Endodermal cell (in vitro differentiated cells): ENCODE measurements around the gene RPL29. TPM values are rescaled to one million over a fixed set of nuclear protein-coding genes. Genes with fewer than 3 reads are reported as not detected.

Experiments
- DNase-seq: peaks from one replicate; pipeline ENCODE4 v3.0.0-alpha.2; 2017
- H3K27ac ChIP-seq: 2 replicates; pipeline ENCODE4 v1.5.1; 2013; ENCODE audit warnings: mild to moderate bottlenecking, low read depth, low read length, moderate library complexity
- H3K27me3 ChIP-seq: 2 replicates; pipeline ENCODE4 v1.6.1; 2013; ENCODE audit warnings: mild to moderate bottlenecking, low read length, moderate library complexity; ENCODE audit not compliant: insufficient read depth, control insufficient read depth, poor library complexity, severe bottlenecking
- H3K36me3 ChIP-seq: 2 replicates; pipeline ENCODE4 v1.7.0; 2013; ENCODE audit warnings: mild to moderate bottlenecking, low read length, moderate library complexity; ENCODE audit not compliant: control insufficient read depth, insufficient read depth
- H3K4me1 ChIP-seq: one replicate; pipeline ENCODE4 v1.7.0; 2013; ENCODE audit warnings: low read length; ENCODE audit not compliant: control insufficient read depth, insufficient read depth
- H3K4me3 ChIP-seq: 2 replicates; pipeline ENCODE4 v1.5.1; 2013; ENCODE audit warnings: mild to moderate bottlenecking, low read length, moderate library complexity
- H3K9ac ChIP-seq: 2 replicates; pipeline ENCODE4 v1.6.1; 2013; ENCODE audit warnings: mild to moderate bottlenecking, low read length, moderate library complexity; ENCODE audit not compliant: poor library complexity, severe bottlenecking; ENCODE audit errors: extremely low read depth
- H3K9me3 ChIP-seq: 2 replicates; pipeline ENCODE4 v1.6.1; 2013; ENCODE audit warnings: mild to moderate bottlenecking, low read length, moderate library complexity; ENCODE audit not compliant: control insufficient read depth
- H3K27ac Mint-ChIP-seq: 2 replicates; pipeline ENCODE4 v1.8.0; 2020; ENCODE audit warnings: mixed read lengths
- H3K27me3 Mint-ChIP-seq: 2 replicates; pipeline ENCODE4 v1.8.0; 2021; ENCODE audit warnings: mild to moderate bottlenecking, mixed read lengths; ENCODE audit not compliant: insufficient read depth
- H3K36me3 Mint-ChIP-seq: 2 replicates; pipeline ENCODE4 v1.8.0; 2020; ENCODE audit warnings: low read depth, mixed read lengths
- H3K4me1 Mint-ChIP-seq: 2 replicates; pipeline ENCODE4 v1.8.0; 2020; ENCODE audit warnings: mixed read lengths
- H3K4me3 Mint-ChIP-seq: 2 replicates; pipeline ENCODE4 v1.8.0; 2020; ENCODE audit warnings: mild to moderate bottlenecking, moderate library complexity, mixed read lengths
- H3K9me3 Mint-ChIP-seq: 2 replicates; pipeline ENCODE4 v1.8.0; 2020; ENCODE audit warnings: mild to moderate bottlenecking, mixed read lengths
- WGBS, 2 experiments: methylation state at CpG; one replicate each; pipeline versions ENCODE4 v1.1.5 to v1.1.7; 2013; ENCODE audit warnings: missing lambda C conversion rate in 2 of 2, mixed read lengths in 1 of 2; ENCODE audit not compliant: insufficient coverage in 1 of 2, insufficient read length in 1 of 2; 5-methylcytosine and 5-hydroxymethylcytosine counted together
- total RNA-seq, 2 donors: library from RNA; stranded (reverse); fragmentation: NEBNext Ultra II Directional in 1 of 2; extraction: Animal tissue kit (Norgen Biotek cat#: 25700) in 1 of 2; gene quantifications; 2 replicates in 1 of 2; 3 replicates in 1 of 2; pipeline ENCODE4 v1.2.1, GENCODE V29; 2021
- TF ChIP-seq, protein P1 (sequence below): fragments of 200-600 bp; sonication (generic); conservative IDR thresholded peaks from 2 replicates; pipeline ENCODE4 v1.5.0; 2021; ENCODE audit warnings: antibody characterized with exemption, mild to moderate bottlenecking

RPL29 gene
- total RNA-seq, 2 donors from 2014 or later: 1,325 to 1,600 TPM

DNA sequence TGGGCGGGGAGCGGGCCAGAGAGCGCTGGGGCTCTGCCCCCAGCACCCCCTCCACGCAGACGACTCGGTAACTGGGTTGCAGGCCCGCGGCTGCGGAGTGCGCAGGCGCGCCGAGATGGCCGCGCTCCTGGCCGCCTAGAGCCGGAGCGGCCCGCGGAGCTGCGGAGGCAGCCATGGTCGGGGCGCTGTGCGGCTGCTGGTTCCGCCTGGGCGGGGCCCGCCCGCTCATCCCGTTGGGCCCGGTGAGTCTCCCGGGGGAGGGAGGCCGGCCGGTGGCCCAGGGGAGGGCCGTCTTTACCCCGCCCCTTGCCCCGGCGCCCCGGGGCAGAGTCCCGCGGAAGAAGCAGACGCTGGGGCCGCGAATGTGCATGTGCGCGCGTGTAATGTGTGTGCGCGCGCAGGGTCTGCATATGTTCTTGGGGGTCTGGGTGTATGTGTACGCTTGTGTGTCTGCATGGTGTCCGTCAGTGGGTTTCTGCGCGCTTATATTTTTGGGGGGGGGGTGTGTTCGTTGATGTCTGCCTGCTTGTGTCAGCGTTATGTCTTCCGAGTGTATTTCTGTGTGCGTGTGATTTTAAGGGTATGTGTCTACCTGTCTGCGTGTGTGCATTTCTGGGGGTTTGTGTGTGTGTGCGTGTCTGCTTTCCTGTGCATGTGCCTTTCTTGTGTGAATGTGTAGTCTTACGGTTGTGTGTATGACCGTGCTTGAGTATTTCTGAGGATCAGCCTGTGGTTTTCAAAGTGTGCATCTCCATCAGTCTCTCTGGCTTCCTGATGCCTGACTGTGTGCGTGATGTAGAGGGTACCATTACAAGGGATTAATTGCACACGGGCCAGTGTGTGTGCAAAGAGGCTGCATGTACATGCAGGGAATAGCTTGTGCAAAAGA, 20.5 kb downstream of the RPL29 start, which contains the start of gene ABHD14A:
Gene ABHD14A, plus strand, starts transcription at position 102 of the 889 bp plus-strand sequence. Its CDS starts 72 bp downstream, at position 174.
- Mint-ChIP-seq H3K36me3 (peaks cover 5% of the 10 kb centered on the region), H3K4me1 (peaks cover 22% of the 10 kb centered on the region), H3K9me3 (no peaks in the 10 kb centered on the region), H3K27ac (peak within 1 kb of the TSS; percentile 93), H3K4me3 (peak within 1 kb of the TSS; percentile 80), H3K27me3 (peaks cover 17% of the 10 kb centered on the region)
- H3K9me3 ChIP-seq: no peaks in the 10 kb centered on the region
- H3K4me3 ChIP-seq: peak within 1 kb of the TSS; percentile 83
- H3K27ac ChIP-seq: no peak within 1 kb of the TSS
- no peaks in the 10 kb centered on the region for H3K27me3 ChIP-seq
- peaks cover 16% of the 10 kb centered on the region for H3K4me1 ChIP-seq
- 3 to 9% methylated on average over 22 to 63 of the region's 63 CpGs for WGBS, 2 experiments
- H3K9ac ChIP-seq: peak within 1 kb of the TSS; percentile 59
- H3K36me3 ChIP-seq: no peaks in the 10 kb centered on the region
- TF ChIP-seq, protein P1, sequence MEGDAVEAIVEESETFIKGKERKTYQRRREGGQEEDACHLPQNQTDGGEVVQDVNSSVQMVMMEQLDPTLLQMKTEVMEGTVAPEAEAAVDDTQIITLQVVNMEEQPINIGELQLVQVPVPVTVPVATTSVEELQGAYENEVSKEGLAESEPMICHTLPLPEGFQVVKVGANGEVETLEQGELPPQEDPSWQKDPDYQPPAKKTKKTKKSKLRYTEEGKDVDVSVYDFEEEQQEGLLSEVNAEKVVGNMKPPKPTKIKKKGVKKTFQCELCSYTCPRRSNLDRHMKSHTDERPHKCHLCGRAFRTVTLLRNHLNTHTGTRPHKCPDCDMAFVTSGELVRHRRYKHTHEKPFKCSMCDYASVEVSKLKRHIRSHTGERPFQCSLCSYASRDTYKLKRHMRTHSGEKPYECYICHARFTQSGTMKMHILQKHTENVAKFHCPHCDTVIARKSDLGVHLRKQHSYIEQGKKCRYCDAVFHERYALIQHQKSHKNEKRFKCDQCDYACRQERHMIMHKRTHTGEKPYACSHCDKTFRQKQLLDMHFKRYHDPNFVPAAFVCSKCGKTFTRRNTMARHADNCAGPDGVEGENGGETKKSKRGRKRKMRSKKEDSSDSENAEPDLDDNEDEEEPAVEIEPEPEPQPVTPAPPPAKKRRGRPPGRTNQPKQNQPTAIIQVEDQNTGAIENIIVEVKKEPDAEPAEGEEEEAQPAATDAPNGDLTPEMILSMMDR: no peak
- peak; percentile 87 for DNase-seq

GRCh38 chr3:51974277-51974962, 21.3 kb downstream of the RPL29 start:
- H3K27me3 Mint-ChIP-seq: peaks cover 17% of the 10 kb centered on the region

GRCh38 chr3:51971350-51971749, 24.3 kb downstream of the RPL29 start:
- H3K36me3 ChIP-seq: no peaks in the 10 kb centered on the region
- no peaks in the 10 kb centered on the region for H3K9me3 ChIP-seq
- peak; percentile 50 for DNase-seq
- H3K4me3 Mint-ChIP-seq: no peak overlapping the region
- H3K27me3 ChIP-seq: no peaks in the 10 kb centered on the region
- peaks cover 43% of the 10 kb centered on the region for H3K4me1 Mint-ChIP-seq
- H3K27me3 Mint-ChIP-seq: peaks cover 10% of the 10 kb centered on the region
- H3K9ac ChIP-seq: no peak overlapping the region
- peaks cover 3% of the 10 kb centered on the region for H3K36me3 Mint-ChIP-seq
- TF ChIP-seq, protein P1: no peak
- 93 to 100% methylated on average over 9 to 11 of the region's 11 CpGs for WGBS, 2 experiments
- H3K4me1 ChIP-seq: peaks cover 22% of the 10 kb centered on the region
- H3K27ac ChIP-seq: no peak overlapping the region
- peak overlapping the region; percentile 72 for H3K27ac Mint-ChIP-seq
- no peaks in the 10 kb centered on the region for H3K9me3 Mint-ChIP-seq
- no peak overlapping the region for H3K4me3 ChIP-seq

More at GRCh38 chr3:51974277-51974962, 21.3 kb downstream of the RPL29 start:
- peaks cover 16% of the 10 kb centered on the region for H3K4me1 ChIP-seq
- H3K4me3 ChIP-seq: peak overlapping the region; percentile 81
- TF ChIP-seq, protein P1: peak; percentile 10
- Mint-ChIP-seq H3K4me3 (peak overlapping the region; percentile 80), H3K4me1 (peaks cover 28% of the 10 kb centered on the region), H3K27ac (no peak overlapping the region), H3K9me3 (no peaks in the 10 kb centered on the region), H3K36me3 (peaks cover 5% of the 10 kb centered on the region)
- no peak for DNase-seq
- H3K36me3 ChIP-seq: no peaks in the 10 kb centered on the region
- H3K27ac ChIP-seq: no peak overlapping the region
- no peaks in the 10 kb centered on the region for H3K27me3 ChIP-seq
- H3K9me3 ChIP-seq: no peaks in the 10 kb centered on the region
- 64 to 65% methylated on average over 26 to 30 of the region's 30 CpGs for WGBS, 2 experiments
- H3K9ac ChIP-seq: peak overlapping the region; percentile 36
